ENCODE data around the gene SPATA6L. TPM values are rescaled to one million over a fixed set of nuclear protein-coding genes. Genes with fewer than 3 reads are reported as not detected.

SPATA6L gene
- polyA plus RNA-seq, 3 donors from 2014 or later, result 0.49 to 1.3 TPM; not detected in 1

DNA sequence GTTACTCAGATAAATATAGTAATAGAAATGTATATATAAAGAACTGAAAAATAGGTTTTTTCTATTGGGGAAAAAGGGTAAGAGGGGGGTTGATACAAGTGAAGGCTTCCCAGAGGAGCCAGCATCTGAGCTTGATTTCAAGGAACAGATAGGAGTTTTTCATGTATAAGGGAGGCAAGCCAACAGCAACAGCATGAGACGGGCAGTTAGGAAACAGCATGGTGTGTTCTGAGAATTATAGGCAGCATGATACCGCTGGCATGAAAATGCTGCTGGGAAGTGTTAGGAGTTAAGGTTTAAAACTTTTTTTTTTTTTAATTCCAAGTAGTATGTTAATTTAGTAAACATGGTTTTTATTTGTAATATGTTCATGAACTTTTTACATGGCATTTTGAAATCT, 22.7 kb upstream of the SPATA6L start:
- Mint-ChIP-seq H3K4me3 (no peak overlapping the region), H3K9me3 (no peaks in the 10 kb centered on the region), H3K27ac (peak overlapping the region in 2 of 6 donors; percentile 30 to 31), H3K27me3 (ENCODE audit: low read depth in 3 of 3) (no peaks in the 10 kb centered on the region), H3K36me3 (peaks cover 9 to 40% (median 13%) of the 10 kb centered on the region in 3 donors), H3K4me1 (peaks cover 6 to 39% of the 10 kb centered on the region in 2 donors)
- no peak for DNase-seq

DNA sequence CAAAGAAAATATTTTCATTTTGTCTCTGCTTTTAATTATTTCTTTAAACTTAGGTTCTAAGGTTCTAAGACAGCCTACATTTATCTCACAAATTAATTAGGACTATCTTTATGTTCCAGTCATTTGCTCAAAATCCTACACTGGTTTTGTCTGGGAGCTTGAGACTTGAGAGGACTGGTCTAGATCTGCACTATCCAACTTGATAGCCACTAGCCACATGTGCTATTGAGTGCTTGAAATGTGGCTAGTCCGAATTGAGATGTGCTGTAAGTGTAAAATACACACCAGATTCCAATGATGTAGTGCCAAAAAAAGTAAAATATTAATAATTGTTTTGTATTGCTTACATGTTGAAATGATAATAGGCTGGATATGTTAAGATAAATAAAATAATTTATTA, 20.3 kb upstream of the SPATA6L start:
- Mint-ChIP-seq H3K27me3 (ENCODE audit: low read depth in 3 of 3) (no peaks in the 10 kb centered on the region), H3K4me3 (no peak overlapping the region), H3K9me3 (no peaks in the 10 kb centered on the region), H3K36me3 (peaks cover 9 to 37% (median 10%) of the 10 kb centered on the region in 3 donors), H3K27ac (no peak overlapping the region), H3K4me1 (peaks cover 12 to 48% of the 10 kb centered on the region in 2 donors)
- no peak for DNase-seq

DNA sequence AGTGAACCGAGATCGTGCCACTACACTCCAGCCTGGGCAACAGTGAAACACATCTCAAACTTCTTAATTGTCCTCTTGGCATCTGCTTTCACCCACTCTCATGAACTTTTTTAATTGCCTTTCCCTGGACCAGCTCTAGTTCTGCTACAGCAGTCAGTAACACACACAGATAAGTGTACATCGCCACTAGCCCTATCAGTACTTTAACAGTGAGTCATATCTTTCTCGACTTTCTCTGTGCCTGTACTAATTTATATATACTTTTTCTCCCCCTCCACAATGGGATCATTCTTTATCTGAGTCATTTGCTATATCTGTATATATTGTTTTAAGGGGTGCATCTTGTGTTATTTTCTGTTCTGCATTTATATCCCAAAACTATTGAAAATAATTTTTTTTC, 19.8 kb upstream of the SPATA6L start:
- Mint-ChIP-seq H3K27ac (peak overlapping the region in 1 of 6 donors; percentile 62), H3K36me3 (peaks cover 9 to 33% (median 10%) of the 10 kb centered on the region in 3 donors), H3K27me3 (ENCODE audit: low read depth in 3 of 3) (no peaks in the 10 kb centered on the region), H3K4me1 (peaks cover 12 to 48% of the 10 kb centered on the region in 2 donors), H3K9me3 (no peaks in the 10 kb centered on the region), H3K4me3 (no peak overlapping the region)
- no peak for DNase-seq

DNA sequence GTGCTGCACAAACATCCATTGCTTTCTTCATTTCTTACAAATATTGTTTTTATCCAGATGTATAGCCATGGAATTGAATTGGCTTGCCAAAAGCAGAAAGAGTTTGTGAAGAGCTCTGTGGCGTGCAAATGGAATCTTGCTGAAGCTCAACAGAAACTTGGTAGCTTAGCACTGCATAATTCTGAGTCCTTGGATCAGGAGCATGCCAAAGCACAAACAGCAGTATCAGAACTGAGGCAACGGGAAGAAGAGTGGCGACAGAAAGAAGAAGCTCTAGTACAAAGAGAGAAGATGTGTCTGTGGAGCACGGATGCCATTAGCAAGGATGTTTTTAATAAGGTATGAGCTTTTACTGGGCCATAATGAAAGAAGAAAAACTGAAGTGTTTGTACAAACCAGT, 18.5 kb upstream of the SPATA6L start:
- H3K27ac Mint-ChIP-seq, result peak overlapping the region in 3 of 6 donors; percentile 17 to 41 (median 25)
- peaks cover 11 to 44% of the 10 kb centered on the region in 2 donors for H3K4me1 Mint-ChIP-seq
- no peak overlapping the region for H3K4me3 Mint-ChIP-seq
- H3K27me3 Mint-ChIP-seq (ENCODE audit: low read depth in 3 of 3), result no peaks in the 10 kb centered on the region
- peaks cover 6 to 26% (median 9%) of the 10 kb centered on the region in 3 donors for H3K36me3 Mint-ChIP-seq
- DNase-seq, result no peak
- no peaks in the 10 kb centered on the region for H3K9me3 Mint-ChIP-seq

DNA sequence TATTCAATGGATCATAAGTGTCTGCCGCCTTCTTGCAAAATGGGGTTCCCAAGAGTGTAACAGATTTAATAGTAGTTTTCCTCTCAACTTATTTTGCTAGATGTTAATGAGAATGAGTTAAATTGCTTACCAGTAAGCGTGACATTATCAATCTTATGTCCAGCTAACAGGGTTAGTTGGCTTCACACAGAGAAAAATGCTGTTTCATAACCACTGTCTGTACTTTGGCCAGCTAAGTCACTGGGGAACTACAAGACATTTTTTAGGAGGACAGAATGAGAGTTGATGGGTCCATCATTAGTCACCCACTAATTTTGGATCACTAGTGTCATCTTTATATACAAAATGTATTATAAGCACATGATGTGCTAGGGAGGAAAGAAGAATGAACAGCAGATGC, 14.5 kb upstream of the SPATA6L start:
- no peak overlapping the region for H3K27ac Mint-ChIP-seq
- peaks cover 6 to 15% (median 6%) of the 10 kb centered on the region in 3 donors for H3K36me3 Mint-ChIP-seq
- H3K27me3 Mint-ChIP-seq (ENCODE audit: low read depth in 3 of 3), result peaks cover 0 to 2% (median 0%) of the 10 kb centered on the region in 3 donors
- H3K9me3 Mint-ChIP-seq, result no peaks in the 10 kb centered on the region
- no peak for DNase-seq
- peaks cover 11 to 24% of the 10 kb centered on the region in 2 donors for H3K4me1 Mint-ChIP-seq
- no peak overlapping the region for H3K4me3 Mint-ChIP-seq

DNA sequence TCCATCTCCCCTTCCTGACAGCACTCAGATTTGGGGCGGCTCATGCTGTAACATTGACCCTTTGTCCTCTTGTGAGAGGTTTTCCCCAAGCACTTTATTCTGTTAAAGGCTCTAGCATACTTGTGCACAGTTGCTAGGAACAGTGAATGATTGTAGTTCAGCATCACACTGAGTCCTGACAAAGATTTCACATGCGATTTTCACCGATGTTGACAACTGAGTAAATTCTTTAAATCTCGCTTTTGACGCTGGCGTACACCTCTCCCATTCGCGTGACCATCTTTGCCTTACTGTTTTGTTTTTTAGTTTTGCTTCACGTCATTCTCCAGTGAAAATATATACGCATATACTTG, 13.9 kb upstream of the SPATA6L start:
- Mint-ChIP-seq H3K27me3 (ENCODE audit: low read depth in 3 of 3) (peaks cover 0 to 2% (median 0%) of the 10 kb centered on the region in 3 donors), H3K4me1 (peaks cover 9 to 19% of the 10 kb centered on the region in 2 donors), H3K27ac (no peak overlapping the region), H3K36me3 (peaks cover 6 to 14% (median 8%) of the 10 kb centered on the region in 3 donors), H3K9me3 (no peaks in the 10 kb centered on the region), H3K4me3 (no peak overlapping the region)
- DNase-seq, result no peak

DNA sequence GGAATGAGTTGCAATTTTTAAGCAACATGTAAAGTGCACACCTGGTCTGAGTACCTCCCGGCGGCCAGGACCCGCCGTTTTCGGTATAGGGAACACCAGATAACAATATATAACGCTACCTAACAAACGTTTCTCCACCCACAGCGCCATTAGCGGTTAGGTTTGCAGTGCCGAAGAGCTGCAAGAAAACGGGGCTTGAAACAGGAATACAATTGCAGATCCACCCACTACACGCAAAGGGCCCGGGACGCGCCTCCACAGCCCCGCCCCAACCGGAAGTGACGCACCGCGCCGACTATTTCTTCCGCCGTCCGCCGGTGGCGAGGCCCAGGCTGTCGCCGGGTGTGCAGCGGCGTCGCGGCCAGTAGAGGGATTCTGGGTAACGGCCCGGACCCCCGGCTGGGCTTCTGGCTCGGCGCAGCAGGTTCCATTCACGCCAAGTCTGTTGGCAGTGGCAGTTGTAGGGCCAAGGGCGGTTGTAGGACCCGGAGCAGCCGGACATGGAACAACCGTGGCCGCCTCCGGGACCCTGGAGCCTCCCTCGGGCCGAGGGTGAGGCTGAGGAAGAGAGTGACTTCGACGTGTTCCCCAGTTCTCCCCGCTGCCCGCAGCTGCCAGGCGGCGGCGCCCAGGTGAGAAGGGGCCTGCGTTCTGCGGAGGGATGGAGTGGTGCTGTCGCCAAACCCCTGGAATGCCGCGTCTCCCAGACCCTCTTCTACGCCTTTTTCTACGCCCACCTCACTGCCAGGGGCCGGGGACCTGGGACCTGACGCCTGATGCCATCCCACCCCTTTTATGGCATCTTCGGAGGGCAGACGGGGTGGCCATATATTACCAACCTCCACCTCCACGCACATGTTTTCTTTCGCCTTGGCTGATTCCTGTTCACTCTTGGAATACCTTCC, 13.2 kb upstream of the SPATA6L start, which contains the start of gene CDC37L1:
Gene CDC37L1, plus strand, starts transcription at position 302 of the 905 bp plus-strand sequence. Its CDS starts 199 bp downstream, at position 501.
- H3K9me3 Mint-ChIP-seq, result no peaks in the 10 kb centered on the region
- peaks cover 0 to 7% (median 4%) of the 10 kb centered on the region in 3 donors for H3K36me3 Mint-ChIP-seq
- peaks cover 0 to 2% (median 0%) of the 10 kb centered on the region in 3 donors for H3K27me3 Mint-ChIP-seq (ENCODE audit: low read depth in 3 of 3)
- H3K27ac Mint-ChIP-seq, result no peak within 1 kb of the TSS
- peak; percentile 99 for DNase-seq
- H3K4me1 Mint-ChIP-seq, result peaks cover 9 to 13% of the 10 kb centered on the region in 2 donors
- no peak within 1 kb of the TSS for H3K4me3 Mint-ChIP-seq

DNA sequence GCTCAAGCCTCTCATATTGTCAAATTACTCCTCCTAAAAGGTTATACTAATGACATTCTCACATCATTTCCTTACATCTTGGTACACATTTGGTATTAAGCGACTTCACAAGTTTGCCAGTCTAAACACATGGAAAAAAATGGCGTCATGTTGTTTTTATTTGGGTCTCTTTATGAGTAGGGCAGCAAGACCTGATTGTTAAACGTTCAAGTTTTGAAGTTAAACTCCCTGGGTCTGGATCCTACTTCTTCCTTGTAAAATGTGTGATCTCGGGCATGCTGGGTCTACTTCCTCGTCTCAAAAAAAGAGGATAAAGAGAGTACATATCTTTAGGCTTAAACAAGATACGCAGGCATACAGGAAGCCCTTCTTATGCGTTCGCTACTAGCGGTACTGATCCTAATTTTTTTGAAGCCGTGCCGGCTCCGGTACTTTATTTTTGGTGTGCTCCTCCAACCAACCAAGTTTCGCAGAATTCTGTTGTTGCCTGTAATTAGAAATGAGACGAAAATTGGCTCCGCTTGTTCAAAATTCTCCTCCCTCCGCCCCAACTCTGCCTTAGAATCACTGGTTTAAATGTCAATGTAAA, 12.5 kb upstream of the SPATA6L start:
- Mint-ChIP-seq H3K9me3 (no peaks in the 10 kb centered on the region), H3K36me3 (peaks cover 0 to 5% (median 4%) of the 10 kb centered on the region in 3 donors), H3K27me3 (ENCODE audit: low read depth in 3 of 3) (peaks cover 0 to 2% (median 0%) of the 10 kb centered on the region in 3 donors), H3K4me3 (no peak overlapping the region), H3K27ac (no peak overlapping the region), H3K4me1 (peaks cover 7 to 9% of the 10 kb centered on the region in 2 donors)
- DNase-seq, result no peak

DNA sequence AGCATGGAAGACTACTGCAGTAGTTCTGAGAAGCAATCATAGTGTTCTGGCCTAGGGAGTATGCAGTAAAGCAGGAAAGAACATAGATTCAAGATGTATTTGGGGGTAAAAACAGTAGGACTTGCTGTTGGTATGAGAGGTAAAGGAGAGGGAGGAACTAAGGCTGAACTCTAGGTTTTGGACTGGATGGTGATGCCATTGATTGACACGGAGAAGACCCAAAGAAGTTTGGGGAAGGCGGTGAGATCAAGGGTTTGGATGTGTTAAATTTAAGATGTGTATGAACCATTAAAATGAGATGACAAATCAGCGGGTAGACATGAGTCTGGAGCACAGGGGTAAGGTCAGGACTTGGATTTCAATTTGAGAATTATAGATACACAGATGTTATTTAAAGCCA, 11.1 kb upstream of the SPATA6L start:
- no peak for DNase-seq
- Mint-ChIP-seq H3K4me3 (no peak overlapping the region), H3K36me3 (peaks cover 0 to 5% (median 4%) of the 10 kb centered on the region in 3 donors), H3K9me3 (no peaks in the 10 kb centered on the region), H3K27me3 (ENCODE audit: low read depth in 3 of 3) (peaks cover 0 to 2% (median under 1%) of the 10 kb centered on the region in 3 donors), H3K27ac (no peak overlapping the region), H3K4me1 (no peaks in the 10 kb centered on the region)

DNA sequence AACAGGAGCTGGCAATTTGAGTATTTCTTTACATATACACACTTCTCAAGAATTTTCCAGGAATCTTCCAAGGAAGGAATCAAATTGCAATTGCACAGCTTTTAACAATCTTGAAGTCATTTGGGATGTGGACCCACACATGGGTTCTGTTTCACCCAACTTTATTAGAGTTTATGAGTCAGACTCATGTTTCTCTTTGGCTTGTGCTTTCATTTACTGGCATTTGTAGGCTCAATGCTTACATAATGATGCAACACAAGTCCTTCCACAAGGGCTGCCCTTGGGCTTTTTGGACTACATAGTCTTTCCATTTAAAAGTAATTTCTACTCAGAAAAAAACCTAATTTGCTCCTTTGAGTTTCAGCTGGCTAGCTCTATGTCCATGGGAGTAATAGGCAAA, 8.5 kb upstream of the SPATA6L start:
- H3K27me3 Mint-ChIP-seq (ENCODE audit: low read depth in 3 of 3), result peaks cover 2 to 6% (median 5%) of the 10 kb centered on the region in 3 donors
- no peak overlapping the region for H3K4me3 Mint-ChIP-seq
- peaks cover 0 to 7% (median 5%) of the 10 kb centered on the region in 3 donors for H3K36me3 Mint-ChIP-seq
- no peak overlapping the region for H3K27ac Mint-ChIP-seq
- no peak for DNase-seq
- H3K9me3 Mint-ChIP-seq, result no peaks in the 10 kb centered on the region
- no peaks in the 10 kb centered on the region for H3K4me1 Mint-ChIP-seq

DNA sequence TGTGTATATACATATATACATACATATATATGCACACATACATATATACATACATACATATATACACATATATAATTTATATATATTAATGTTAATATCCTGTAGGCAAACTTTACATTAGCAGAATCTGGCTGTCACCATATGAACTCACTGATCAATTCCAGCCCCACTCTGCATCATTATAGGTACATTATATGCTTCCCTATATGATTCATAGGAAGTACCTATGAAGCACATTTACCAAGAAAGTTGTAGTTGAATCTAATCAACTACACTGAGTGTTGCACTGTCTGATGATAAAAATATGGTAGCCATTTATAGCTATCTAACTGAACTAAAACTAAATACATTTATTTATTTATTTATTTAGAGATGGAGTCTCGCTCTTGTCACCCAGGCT, 5.5 kb upstream of the SPATA6L start:
- H3K36me3 Mint-ChIP-seq, result peaks cover 0 to 7% (median 5%) of the 10 kb centered on the region in 3 donors
- no peaks in the 10 kb centered on the region for H3K9me3 Mint-ChIP-seq
- H3K27ac Mint-ChIP-seq, result no peak overlapping the region
- peaks cover 2% of the 10 kb centered on the region in 2 donors for H3K4me1 Mint-ChIP-seq
- DNase-seq, result no peak
- peaks cover 2 to 9% (median 6%) of the 10 kb centered on the region in 3 donors for H3K27me3 Mint-ChIP-seq (ENCODE audit: low read depth in 3 of 3)
- H3K4me3 Mint-ChIP-seq, result no peak overlapping the region

DNA sequence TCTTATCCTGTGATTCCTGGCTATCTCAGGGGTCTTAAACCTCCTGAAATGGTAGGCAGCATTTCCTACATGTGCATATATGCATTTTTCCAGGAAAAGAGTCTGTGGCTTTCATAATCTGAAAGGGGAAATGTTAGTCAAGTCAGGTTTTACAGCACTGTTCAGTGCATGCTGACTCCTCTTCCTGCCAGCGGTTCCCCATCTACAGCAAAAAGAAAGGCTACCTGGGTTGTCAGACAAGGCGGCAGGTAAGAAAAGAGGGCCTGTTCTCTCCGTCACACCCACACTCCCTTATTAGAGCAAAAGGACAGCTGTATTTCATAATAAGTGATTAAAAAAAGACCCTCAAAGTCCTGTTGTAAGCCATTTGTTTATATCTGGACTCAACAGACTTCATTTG, 4.3 kb upstream of the SPATA6L start:
- Mint-ChIP-seq H3K4me3 (no peak overlapping the region), H3K27ac (no peak overlapping the region), H3K27me3 (ENCODE audit: low read depth in 3 of 3) (peaks cover 2 to 13% (median 7%) of the 10 kb centered on the region in 3 donors), H3K36me3 (peaks cover 0 to 3% (median 2%) of the 10 kb centered on the region in 3 donors), H3K9me3 (no peaks in the 10 kb centered on the region), H3K4me1 (peaks cover 13 to 14% of the 10 kb centered on the region in 2 donors)
- DNase-seq, result no peak

DNA sequence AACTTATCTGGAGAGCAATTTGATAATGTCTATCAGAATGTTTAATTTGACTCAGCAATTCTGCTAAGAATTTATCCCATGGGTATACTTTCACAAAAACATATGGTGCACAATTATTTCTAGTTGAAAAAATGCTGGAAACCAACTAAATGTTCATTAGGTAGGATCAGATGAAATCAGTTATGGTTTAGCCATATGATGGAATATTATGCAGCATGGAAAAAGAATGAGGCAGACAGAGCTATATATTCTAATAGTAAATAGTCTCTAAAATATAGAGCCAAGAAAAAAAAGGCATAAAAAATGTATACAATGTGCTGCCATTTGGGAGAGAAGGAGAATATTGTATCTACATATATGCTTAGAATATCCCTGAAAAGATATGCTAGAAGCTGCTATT, 3.6 kb upstream of the SPATA6L start:
- peaks cover 20 to 21% of the 10 kb centered on the region in 2 donors for H3K4me1 Mint-ChIP-seq
- H3K27me3 Mint-ChIP-seq (ENCODE audit: low read depth in 3 of 3), result peaks cover 2 to 13% (median 7%) of the 10 kb centered on the region in 3 donors
- no peaks in the 10 kb centered on the region for H3K9me3 Mint-ChIP-seq
- DNase-seq, result no peak
- no peak overlapping the region for H3K4me3 Mint-ChIP-seq
- no peak overlapping the region for H3K27ac Mint-ChIP-seq
- peaks cover 0 to 3% (median 0%) of the 10 kb centered on the region in 3 donors for H3K36me3 Mint-ChIP-seq

DNA sequence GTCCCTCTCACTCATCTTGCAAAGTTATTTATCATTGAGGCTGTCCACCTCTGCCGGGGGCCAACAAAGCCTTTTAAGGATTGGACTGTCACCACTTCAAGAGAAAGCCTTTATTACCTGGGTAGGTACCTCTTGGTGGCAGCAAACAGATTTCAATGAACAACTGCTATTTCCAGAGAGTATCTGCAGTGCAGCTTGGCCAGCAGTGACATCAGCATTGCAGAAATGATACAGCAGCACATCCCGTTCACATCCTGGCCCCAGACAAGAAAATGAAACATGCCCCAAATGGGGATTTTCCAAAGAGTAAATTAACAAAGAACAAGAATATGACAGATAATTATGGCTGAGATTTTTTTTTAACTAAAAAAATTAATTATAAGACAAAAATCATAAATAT, 2.3 kb upstream of the SPATA6L start:
- peaks cover 33 to 34% of the 10 kb centered on the region in 2 donors for H3K4me1 Mint-ChIP-seq
- DNase-seq, result no peak
- peaks cover 2 to 13% (median 7%) of the 10 kb centered on the region in 3 donors for H3K27me3 Mint-ChIP-seq (ENCODE audit: low read depth in 3 of 3)
- no peak overlapping the region for H3K27ac Mint-ChIP-seq
- H3K9me3 Mint-ChIP-seq, result no peaks in the 10 kb centered on the region
- no peak overlapping the region for H3K4me3 Mint-ChIP-seq
- H3K36me3 Mint-ChIP-seq, result peaks cover 0 to 3% (median 0%) of the 10 kb centered on the region in 3 donors

Data from immature natural killer cell (primary cell).